Measurements from ENCODE around the gene QPCTL. TPM values are rescaled to one million over a fixed set of nuclear protein-coding genes. Genes with fewer than 3 reads are reported as not detected.
A peak's percentile ranks its signal among the peaks of the same experiment; 100 is the strongest.

The QPCTL gene
- total and polyA plus RNA-seq, 2 of the 13 experiments (the other 11 are each of a cell fraction or from before 2014, with no cell fraction given): 16.0 to 19.1 TPM

- peak; percentile 67; the same call in 1 of the 2 replicates for TF ChIP-seq ZFX (CRISPR knock-in tag; IDR thresholded peaks at IDR 0.05; ENCODE audit: low read depth)
- peak; percentile 52 for TF ChIP-seq PHF8 (CRISPR knock-in tag; IDR thresholded peaks at IDR 0.05)
- TF ChIP-seq KIAA2018 (CRISPR knock-in tag; IDR thresholded peaks at IDR 0.05; ENCODE audit: borderline replicate concordance): no peak
- no peak for TF ChIP-seq ZNF142 (CRISPR knock-in tag; IDR thresholded peaks at IDR 0.05)
- TF ChIP-seq ZNF414 (CRISPR knock-in tag; IDR thresholded peaks at IDR 0.05): no peak
- no peak for TF ChIP-seq ZNF615 (CRISPR knock-in tag; IDR thresholded peaks at IDR 0.05; ENCODE audit: borderline replicate concordance)
- TF ChIP-seq FOXA1 (IDR thresholded peaks at IDR 0.05): no peak
- TF ChIP-seq FOXA1 (CRISPR knock-in tag; IDR thresholded peaks at IDR 0.05): peak; percentile 59
- no peak for TF ChIP-seq NONO (IDR thresholded peaks at IDR 0.05)
- no peak; the same call in 1 of the 2 replicates for TF ChIP-seq NONO (CRISPR knock-in tag; conservative IDR thresholded peaks at IDR 0.05)
- peak; percentile 72 for TF ChIP-seq FOXP4 (CRISPR knock-in tag; IDR thresholded peaks at IDR 0.05)
- no peak for TF ChIP-seq ZNF549 (CRISPR knock-in tag; IDR thresholded peaks at IDR 0.05)
- TF ChIP-seq SATB2 (CRISPR knock-in tag; IDR thresholded peaks at IDR 0.05): no peak
These were observed 11.0 kb upstream of the QPCTL start (continued) for GRCh38 chr19:45681391-45682015.
